C4-2B (cell line): Measurements from ENCODE around the gene KIF1A.

Experiments used
- H3K27ac ChIP-seq: fragments of 450-650 bp; 2 replicates; pipeline ENCODE4 v1.5.1; 2017
- CTCF ChIP-seq: fragments of 450-650 bp; conservative IDR thresholded peaks from 2 replicates; pipeline ENCODE4 v1.5.1; 2017; ENCODE audit warnings: mild to moderate bottlenecking
- ZFX ChIP-seq: fragments of 450-650 bp; IDR thresholded peaks from 2 replicates; pipeline ENCODE4 v1.6.1; 2017

The KIF1A gene

GRCh38 chr2:240721596-240722180 is 98.3 kb downstream of the KIF1A start:
- H3K27ac ChIP-seq, result no peak overlapping the region
- TF ChIP-seq CTCF (no peak), ZFX (no peak)

DNA sequence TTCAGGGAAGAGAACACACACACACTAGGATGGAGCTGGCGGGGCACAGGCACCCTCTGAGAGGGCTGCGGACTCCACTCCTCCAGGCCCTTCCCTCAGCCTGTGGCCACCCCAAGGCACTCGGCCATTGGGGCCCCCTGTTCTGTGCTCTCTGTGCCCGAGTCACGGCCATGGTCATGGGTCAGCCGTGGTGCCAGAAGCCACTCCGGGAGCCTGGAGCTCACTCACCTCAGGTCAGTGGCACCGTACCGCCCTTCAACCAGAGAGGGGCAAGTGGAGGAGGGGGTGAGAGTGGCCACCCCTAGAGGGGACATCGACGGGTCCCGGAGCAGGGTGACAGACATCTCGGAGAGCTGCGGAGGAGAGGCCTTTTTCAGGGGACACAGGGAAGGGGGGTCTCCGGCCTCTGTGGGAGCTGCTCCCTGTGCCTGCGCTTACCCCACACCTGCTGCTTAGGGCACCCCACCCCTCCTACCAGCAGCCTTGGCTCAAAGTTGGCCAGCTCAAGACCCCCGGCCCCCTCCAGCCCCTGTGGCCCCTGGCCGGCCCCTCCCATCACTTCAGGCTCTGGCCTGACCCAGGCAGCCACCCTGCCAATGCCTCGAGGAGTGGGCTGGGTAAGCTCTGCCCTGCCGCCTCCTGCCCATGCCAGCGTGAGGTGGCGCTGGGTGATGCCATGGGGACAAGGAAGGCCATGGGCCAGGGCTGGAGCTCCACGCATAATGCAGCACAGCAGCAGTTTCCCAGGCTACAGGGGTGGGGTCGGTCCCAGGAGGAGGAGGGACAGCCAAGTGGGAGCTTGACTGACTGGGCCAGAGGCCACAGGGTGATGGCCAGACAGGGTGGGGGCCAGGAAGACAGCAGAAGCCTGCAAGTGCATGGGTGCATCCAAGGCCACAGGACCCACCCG is 99.1 kb downstream of the KIF1A start:
- no peak overlapping the region for H3K27ac ChIP-seq
- no peak for TF ChIP-seq ZFX
- no peak for TF ChIP-seq CTCF

- TF ChIP-seq CTCF (no peak), ZFX (no peak)
- H3K27ac ChIP-seq, result no peak overlapping the region
These were observed 100.1 kb downstream of the KIF1A start for GRCh38 chr2:240719676-240720545.

DNA sequence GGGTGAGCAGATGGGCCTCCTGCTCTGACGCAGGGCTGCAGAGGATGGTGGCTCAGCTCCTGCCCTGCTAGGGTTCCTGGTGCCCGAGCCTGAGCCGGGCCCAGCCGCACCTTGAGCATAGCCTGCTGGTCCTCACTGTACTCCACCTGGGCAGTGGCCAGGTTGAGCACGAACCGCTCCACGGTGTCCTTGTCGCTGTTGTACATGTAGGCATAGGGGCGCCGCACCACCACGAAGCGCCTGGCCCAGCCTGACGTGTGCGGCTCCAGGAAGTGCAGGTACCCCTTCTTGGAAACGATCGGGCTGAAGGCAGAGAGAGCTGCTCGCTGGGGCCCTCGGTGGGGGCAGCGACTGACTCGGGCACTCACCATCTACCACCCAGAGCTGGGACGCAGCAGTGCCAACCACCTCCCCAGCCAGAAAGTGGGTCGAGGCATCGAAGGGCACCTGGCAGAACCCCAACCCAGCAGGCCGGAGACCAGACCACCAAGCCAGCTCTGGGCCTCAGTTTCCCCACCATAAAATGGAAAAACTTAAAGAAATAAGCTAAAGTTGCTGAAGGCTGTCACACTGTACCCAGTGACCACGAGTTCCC is 101.0 kb downstream of the KIF1A start:
- TF ChIP-seq ZFX (no peak), CTCF (no peak)
- H3K27ac ChIP-seq, result no peak overlapping the region

DNA sequence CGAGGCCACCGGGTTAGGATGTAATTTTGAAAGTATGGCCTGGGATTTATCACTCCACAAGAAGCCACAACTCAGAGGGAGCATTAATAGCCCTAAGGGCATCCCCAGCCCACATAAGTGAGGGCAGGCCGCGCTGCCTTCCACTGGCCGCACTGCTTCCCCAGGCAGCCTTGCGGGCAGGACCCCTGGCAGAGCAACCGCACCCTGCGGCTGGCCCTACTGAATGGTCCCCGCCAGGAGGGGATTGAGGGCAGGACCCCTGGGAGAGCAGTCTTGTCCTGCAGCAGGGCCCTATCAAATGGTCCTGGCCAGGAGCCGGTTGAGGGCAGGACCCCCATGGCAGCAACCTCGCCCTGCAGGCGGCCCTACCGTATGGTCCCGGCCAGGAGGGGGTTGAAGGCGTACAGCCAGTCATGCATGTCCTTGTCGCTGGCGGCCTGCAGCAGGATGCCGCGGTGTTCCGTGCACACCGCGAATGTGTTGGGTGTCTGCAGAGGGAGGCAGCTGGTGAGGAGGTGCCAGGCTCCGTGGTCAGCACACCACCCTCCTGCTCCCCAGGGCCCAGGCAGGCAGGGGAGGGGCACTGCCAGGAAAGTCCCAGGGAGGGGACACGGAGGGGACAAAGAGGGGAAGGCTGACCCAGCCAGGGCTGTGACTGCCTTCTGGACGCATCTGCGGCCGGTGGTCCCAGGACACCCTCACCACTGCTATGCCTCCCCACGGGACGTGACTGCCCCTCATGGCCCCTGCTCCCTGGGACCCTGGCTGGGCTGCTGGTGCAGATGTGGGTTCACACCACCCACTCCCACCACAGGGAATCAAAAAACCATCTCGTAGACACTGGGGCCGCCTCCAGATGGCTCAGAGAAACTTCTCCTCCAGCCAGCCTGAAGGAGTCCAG is 102.1 kb downstream of the KIF1A start:
- no peak overlapping the region for H3K27ac ChIP-seq
- TF ChIP-seq CTCF (no peak), ZFX (no peak)

GRCh38 chr2:240717181-240717641 is 102.8 kb downstream of the KIF1A start:
- H3K27ac ChIP-seq, result no peak overlapping the region
- TF ChIP-seq ZFX (no peak), CTCF (no peak)
